ENCODE measurements around the gene P3H2.
"Not testable (repeated sequence)": the region's sequence is repeated elsewhere in the genome, so short reads cannot be mapped to it uniquely, and the experiment has no call there.

The P3H2 gene

GRCh38 chr3:190081389-190081788 is 39.3 kb downstream of the P3H2 start:
- no peak overlapping the region for H3K9ac ChIP-seq (ENCODE audit: low read length)
- H3K27ac ChIP-seq (ENCODE audit: low read length) = no peak overlapping the region
- H3K27me3 ChIP-seq (ENCODE audit: control insufficient read depth, insufficient read depth, low read length) = no peaks in the 10 kb centered on the region
- H3K36me3 ChIP-seq (ENCODE audit: control insufficient read depth, low read depth, low read length) = no peaks in the 10 kb centered on the region
- H3K4me1 ChIP-seq (ENCODE audit: control insufficient read depth, low read depth, low read length) = peaks cover 39% of the 10 kb centered on the region
- no peaks in the 10 kb centered on the region for H3K9me3 ChIP-seq (ENCODE audit: control insufficient read depth, low read depth, low read length)
- H3K4me3 ChIP-seq (ENCODE audit: low read length) = no peak overlapping the region

- not testable (repeated sequence) for H3K36me3 ChIP-seq (ENCODE audit: control insufficient read depth, low read depth, low read length); H3K9me3 ChIP-seq (ENCODE audit: control insufficient read depth, low read depth, low read length); H3K4me3 ChIP-seq (ENCODE audit: low read length); H3K27me3 ChIP-seq (ENCODE audit: control insufficient read depth, insufficient read depth, low read length); H3K9ac ChIP-seq (ENCODE audit: low read length); H3K27ac ChIP-seq (ENCODE audit: low read length)
- H3K4me1 ChIP-seq (ENCODE audit: control insufficient read depth, low read depth, low read length) = peaks cover 26% of the 10 kb centered on the region
Observed at GRCh38 chr3:190079173-190079572, 41.5 kb downstream of the P3H2 start.

GRCh38 chr3:190077395-190078045 is 43.2 kb downstream of the P3H2 start:
- H3K9me3 ChIP-seq (ENCODE audit: control insufficient read depth, low read depth, low read length) = no peaks in the 10 kb centered on the region
- H3K27ac ChIP-seq (ENCODE audit: low read length) = no peak overlapping the region
- H3K9ac ChIP-seq (ENCODE audit: low read length) = peak overlapping the region; percentile 19
- no peaks in the 10 kb centered on the region for H3K36me3 ChIP-seq (ENCODE audit: control insufficient read depth, low read depth, low read length)
- H3K4me1 ChIP-seq (ENCODE audit: control insufficient read depth, low read depth, low read length) = peaks cover 22% of the 10 kb centered on the region
- H3K27me3 ChIP-seq (ENCODE audit: control insufficient read depth, insufficient read depth, low read length) = no peaks in the 10 kb centered on the region
- no peak overlapping the region for H3K4me3 ChIP-seq (ENCODE audit: low read length)

DNA sequence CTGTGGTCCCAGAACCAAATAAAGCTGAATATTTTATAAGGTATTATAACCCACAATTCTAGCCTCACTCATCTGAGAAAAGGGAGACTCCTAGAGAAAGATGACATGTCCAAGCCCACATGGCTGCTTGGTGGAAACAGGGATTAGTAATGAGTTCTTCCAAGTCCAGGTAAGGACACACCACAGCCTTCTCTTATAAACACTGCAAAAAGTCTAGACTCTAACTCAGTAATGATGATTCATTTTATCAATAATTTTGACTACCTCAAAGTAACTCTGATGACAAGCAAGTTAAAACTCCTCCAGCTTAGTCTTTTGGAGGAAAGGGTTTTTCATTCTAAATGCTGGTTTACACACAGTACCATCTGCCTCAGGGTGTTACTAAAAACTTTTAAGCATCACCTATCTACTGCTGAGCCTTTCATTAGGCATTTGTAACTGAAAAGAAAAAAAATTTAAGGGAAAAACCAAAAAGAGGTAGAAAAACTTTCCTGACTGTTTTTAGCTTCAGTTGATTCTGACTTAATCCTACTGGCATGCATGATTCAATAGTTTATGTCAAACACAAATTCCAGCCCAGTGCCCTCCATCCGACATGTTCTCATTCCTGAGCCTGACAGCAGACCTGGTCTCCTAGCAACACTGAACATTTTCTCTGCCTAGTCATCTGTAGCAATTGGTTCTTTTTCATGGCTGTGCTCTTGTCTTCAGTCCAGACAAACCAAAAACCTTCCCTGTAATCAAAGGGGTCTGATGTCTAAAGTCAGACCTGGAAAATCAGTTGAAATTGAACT is 43.9 kb downstream of the P3H2 start:
- H3K27ac ChIP-seq (ENCODE audit: low read length) = no peak overlapping the region
- no peaks in the 10 kb centered on the region for H3K36me3 ChIP-seq (ENCODE audit: control insufficient read depth, low read depth, low read length)
- no peak overlapping the region for H3K4me3 ChIP-seq (ENCODE audit: low read length)
- H3K9me3 ChIP-seq (ENCODE audit: control insufficient read depth, low read depth, low read length) = no peaks in the 10 kb centered on the region
- H3K4me1 ChIP-seq (ENCODE audit: control insufficient read depth, low read depth, low read length) = peaks cover 22% of the 10 kb centered on the region
- no peaks in the 10 kb centered on the region for H3K27me3 ChIP-seq (ENCODE audit: control insufficient read depth, insufficient read depth, low read length)
- peak overlapping the region; percentile 19 for H3K9ac ChIP-seq (ENCODE audit: low read length)

- H3K4me1 ChIP-seq (ENCODE audit: control insufficient read depth, low read depth, low read length) = peaks cover 22% of the 10 kb centered on the region
- no peak overlapping the region for H3K9ac ChIP-seq (ENCODE audit: low read length)
- no peaks in the 10 kb centered on the region for H3K36me3 ChIP-seq (ENCODE audit: control insufficient read depth, low read depth, low read length)
- H3K4me3 ChIP-seq (ENCODE audit: low read length) = no peak overlapping the region
- H3K27ac ChIP-seq (ENCODE audit: low read length) = no peak overlapping the region
- no peaks in the 10 kb centered on the region for H3K27me3 ChIP-seq (ENCODE audit: control insufficient read depth, insufficient read depth, low read length)
- H3K9me3 ChIP-seq (ENCODE audit: control insufficient read depth, low read depth, low read length) = no peaks in the 10 kb centered on the region
Observed at GRCh38 chr3:190076136-190076535, 44.6 kb downstream of the P3H2 start.

DNA sequence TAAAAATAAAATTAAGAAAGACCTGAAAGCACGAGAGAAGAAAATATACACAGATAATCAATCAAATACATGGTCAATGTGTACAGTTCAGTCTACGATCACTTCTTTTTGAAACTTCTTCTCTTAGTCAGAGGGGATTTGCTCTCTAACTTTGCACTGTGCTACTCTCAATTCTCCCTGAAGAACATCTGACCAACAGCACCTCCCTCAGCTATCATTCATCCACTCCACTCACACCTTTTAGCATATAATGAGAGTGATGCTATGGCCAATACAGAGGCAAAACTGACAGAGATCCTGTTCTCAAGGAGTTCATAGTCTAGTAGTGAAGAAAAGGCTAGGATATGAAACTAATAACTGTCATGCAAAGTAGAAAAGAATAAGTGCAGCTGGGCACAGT is 45.9 kb downstream of the P3H2 start:
- H3K27me3 ChIP-seq (ENCODE audit: control insufficient read depth, insufficient read depth, low read length) = no peaks in the 10 kb centered on the region
- H3K9me3 ChIP-seq (ENCODE audit: control insufficient read depth, low read depth, low read length) = no peaks in the 10 kb centered on the region
- H3K9ac ChIP-seq (ENCODE audit: low read length) = no peak overlapping the region
- H3K27ac ChIP-seq (ENCODE audit: low read length) = no peak overlapping the region
- no peaks in the 10 kb centered on the region for H3K36me3 ChIP-seq (ENCODE audit: control insufficient read depth, low read depth, low read length)
- H3K4me3 ChIP-seq (ENCODE audit: low read length) = no peak overlapping the region
- H3K4me1 ChIP-seq (ENCODE audit: control insufficient read depth, low read depth, low read length) = peaks cover 22% of the 10 kb centered on the region

DNA sequence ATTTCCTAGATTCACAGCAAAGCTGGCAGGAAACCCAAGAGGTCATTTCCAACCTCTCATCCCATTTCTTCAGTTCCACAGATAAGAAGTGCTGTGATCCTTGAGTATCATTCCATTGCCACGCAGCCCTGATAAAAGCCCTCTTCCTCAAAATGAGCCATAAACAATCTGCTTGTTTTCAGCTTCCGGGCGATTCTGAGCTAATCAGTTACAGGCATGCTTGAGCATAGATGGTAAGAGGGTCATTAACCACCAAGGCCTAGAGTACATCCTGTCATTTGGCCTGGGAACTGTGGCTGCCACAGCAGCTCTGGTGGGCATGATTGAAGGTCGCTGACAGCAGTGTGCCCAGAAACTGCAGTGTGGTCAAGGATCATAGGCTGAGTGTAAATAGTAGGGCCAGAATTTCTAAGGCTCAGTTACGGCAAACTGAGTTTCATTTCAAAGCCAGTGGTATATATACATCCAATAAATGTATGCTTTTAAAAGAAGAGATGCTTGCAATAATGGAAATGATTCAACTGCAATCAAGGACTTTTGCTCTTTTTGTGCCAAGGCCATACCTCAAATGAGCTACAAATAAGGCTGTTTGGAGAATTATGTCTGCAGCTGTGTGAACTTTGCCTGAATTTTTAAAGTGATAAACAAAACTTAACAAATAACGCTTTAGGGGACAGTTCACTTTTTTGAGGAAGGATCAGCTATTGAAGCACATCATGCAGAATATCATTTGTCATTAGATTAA is 47.3 kb downstream of the P3H2 start:
- Histone ChIP-seq H3K27ac (ENCODE audit: low read length) (no peak overlapping the region), H3K9me3 (ENCODE audit: control insufficient read depth, low read depth, low read length) (no peaks in the 10 kb centered on the region), H3K4me1 (ENCODE audit: control insufficient read depth, low read depth, low read length) (peaks cover 22% of the 10 kb centered on the region), H3K36me3 (ENCODE audit: control insufficient read depth, low read depth, low read length) (no peaks in the 10 kb centered on the region), H3K9ac (ENCODE audit: low read length) (no peak overlapping the region), H3K4me3 (ENCODE audit: low read length) (no peak overlapping the region), H3K27me3 (ENCODE audit: control insufficient read depth, insufficient read depth, low read length) (no peaks in the 10 kb centered on the region)

DNA sequence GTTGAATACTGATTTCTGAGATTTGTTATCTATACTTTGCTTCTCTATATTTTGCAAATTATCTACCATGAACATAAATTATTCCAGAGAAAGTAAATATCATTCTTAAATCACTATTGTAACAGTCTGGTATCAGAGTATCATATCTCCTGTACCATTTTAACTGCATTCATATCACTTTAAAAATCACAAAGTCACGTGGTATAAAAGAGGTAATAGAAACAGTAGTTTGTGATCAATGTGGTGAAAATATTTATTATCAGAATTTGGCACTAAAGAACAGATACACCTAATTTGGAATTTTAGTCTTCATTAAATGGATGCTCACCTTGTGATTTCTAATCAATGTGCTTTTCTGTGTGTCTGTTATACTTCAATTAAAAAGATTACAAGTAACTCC is 47.8 kb downstream of the P3H2 start:
- Histone ChIP-seq H3K27ac (ENCODE audit: low read length) (no peak overlapping the region), H3K4me3 (ENCODE audit: low read length) (no peak overlapping the region), H3K36me3 (ENCODE audit: control insufficient read depth, low read depth, low read length) (no peaks in the 10 kb centered on the region)

GRCh38 chr3:190071921-190072320 is 48.8 kb downstream of the P3H2 start:
- not testable (repeated sequence) for H3K27ac ChIP-seq (ENCODE audit: low read length)
- peaks cover 13% of the 10 kb centered on the region for H3K4me1 ChIP-seq (ENCODE audit: control insufficient read depth, low read depth, low read length)

More for the DNA sequence above, 47.8 kb downstream of the P3H2 start:
- Histone ChIP-seq H3K9ac (ENCODE audit: low read length) (no peak overlapping the region), H3K27me3 (ENCODE audit: control insufficient read depth, insufficient read depth, low read length) (no peaks in the 10 kb centered on the region), H3K9me3 (ENCODE audit: control insufficient read depth, low read depth, low read length) (no peaks in the 10 kb centered on the region), H3K4me1 (ENCODE audit: control insufficient read depth, low read depth, low read length) (peaks cover 22% of the 10 kb centered on the region)

GRCh38 chr3:190070622-190071347 is 49.9 kb downstream of the P3H2 start:
- peaks cover 5% of the 10 kb centered on the region for H3K4me1 ChIP-seq (ENCODE audit: control insufficient read depth, low read depth, low read length)
- no peaks in the 10 kb centered on the region for H3K36me3 ChIP-seq (ENCODE audit: control insufficient read depth, low read depth, low read length)
- H3K27me3 ChIP-seq (ENCODE audit: control insufficient read depth, insufficient read depth, low read length) = no peaks in the 10 kb centered on the region
- no peak overlapping the region for H3K4me3 ChIP-seq (ENCODE audit: low read length)
- no peak overlapping the region for H3K9ac ChIP-seq (ENCODE audit: low read length)
- H3K27ac ChIP-seq (ENCODE audit: low read length) = no peak overlapping the region
- no peaks in the 10 kb centered on the region for H3K9me3 ChIP-seq (ENCODE audit: control insufficient read depth, low read depth, low read length)

More at GRCh38 chr3:190071921-190072320, 48.8 kb downstream of the P3H2 start:
- H3K4me3 ChIP-seq (ENCODE audit: low read length); H3K36me3 ChIP-seq (ENCODE audit: control insufficient read depth, low read depth, low read length); H3K9ac ChIP-seq (ENCODE audit: low read length); H3K27me3 ChIP-seq (ENCODE audit: control insufficient read depth, insufficient read depth, low read length); H3K9me3 ChIP-seq (ENCODE audit: control insufficient read depth, low read depth, low read length): not testable (repeated sequence)

DNA sequence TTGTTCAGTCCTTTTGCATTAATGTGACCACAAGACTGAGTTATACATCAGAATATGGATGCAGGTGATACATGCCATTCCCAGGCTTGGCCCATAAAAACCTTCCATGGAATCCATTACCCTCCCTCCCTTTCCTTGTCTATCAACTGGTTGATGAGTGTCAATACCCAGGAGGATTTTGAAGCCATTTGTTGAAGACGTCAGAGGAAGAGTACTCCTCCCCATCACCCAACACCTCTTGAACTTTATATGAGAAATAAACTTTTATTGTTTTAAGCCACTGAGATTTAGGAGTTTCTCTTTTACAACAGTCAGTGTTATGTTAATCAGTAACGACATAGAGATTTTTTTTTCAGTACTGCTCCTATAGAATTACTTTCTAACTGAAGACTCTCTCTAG is 55.5 kb downstream of the P3H2 start:
- Histone ChIP-seq H3K9ac (ENCODE audit: low read length) (no peak overlapping the region), H3K4me3 (ENCODE audit: low read length) (no peak overlapping the region), H3K4me1 (ENCODE audit: control insufficient read depth, low read depth, low read length) (no peaks in the 10 kb centered on the region), H3K27ac (ENCODE audit: low read length) (no peak overlapping the region), H3K9me3 (ENCODE audit: control insufficient read depth, low read depth, low read length) (no peaks in the 10 kb centered on the region), H3K27me3 (ENCODE audit: control insufficient read depth, insufficient read depth, low read length) (no peaks in the 10 kb centered on the region), H3K36me3 (ENCODE audit: control insufficient read depth, low read depth, low read length) (no peaks in the 10 kb centered on the region)

All from iPS-18a (cell line).